Measurements from ENCODE around the gene TSGA10. TPM values are rescaled to one million over a fixed set of nuclear protein-coding genes. Genes with fewer than 3 reads are reported as not detected.

Gene TSGA10
- polyA plus RNA-seq, 1 donor = 10.0 TPM

DNA sequence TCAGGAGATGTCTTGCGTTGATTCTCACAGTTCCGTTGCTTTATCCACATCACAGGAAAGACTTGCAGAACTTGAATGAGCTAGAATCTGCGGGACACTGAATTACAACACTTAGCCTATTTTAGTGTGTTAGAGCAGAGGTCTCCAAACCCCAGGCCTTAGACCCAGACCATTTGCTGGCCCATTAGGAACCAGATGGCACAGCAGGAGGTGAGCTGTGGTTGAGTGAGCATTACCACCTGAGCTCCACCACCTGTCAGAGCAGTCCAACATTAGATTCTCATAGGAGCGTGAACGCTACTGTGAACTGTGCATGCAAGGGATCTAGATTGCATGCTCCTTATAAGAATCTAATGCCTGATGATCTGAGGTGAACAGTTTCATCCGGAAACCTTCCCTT is 30.1 kb upstream of the TSGA10 start:
- H3K27ac ChIP-seq (ENCODE audit: low read length) = no peak overlapping the region
- H3K4me3 ChIP-seq (ENCODE audit: low read length) = no peak overlapping the region
- H3K36me3 ChIP-seq (ENCODE audit: control insufficient read depth, insufficient read depth, low read length) = peaks cover 11% of the 10 kb centered on the region
- no peaks in the 10 kb centered on the region for H3K9me3 ChIP-seq (ENCODE audit: control insufficient read depth, low read depth, low read length)
- no CpG with 5 or more reads among the region's 6 CpGs for WGBS (ENCODE audit: insufficient coverage, low lambda C conversion rate)
- H3K27me3 ChIP-seq (ENCODE audit: control insufficient read depth, insufficient read depth, low read length) = no peaks in the 10 kb centered on the region
- H3K4me1 ChIP-seq (ENCODE audit: control insufficient read depth, insufficient read depth, low read length) = no peaks in the 10 kb centered on the region
- no peak for DNase-seq

GRCh38 chr2:99183025-99183424 is 28.3 kb upstream of the TSGA10 start:
- H3K27me3 ChIP-seq (ENCODE audit: control insufficient read depth, insufficient read depth, low read length) = no peaks in the 10 kb centered on the region
- no peak overlapping the region for H3K4me3 ChIP-seq (ENCODE audit: low read length)
- DNase-seq = no peak
- no peaks in the 10 kb centered on the region for H3K9me3 ChIP-seq (ENCODE audit: control insufficient read depth, low read depth, low read length)
- WGBS (ENCODE audit: insufficient coverage, low lambda C conversion rate) = no CpG with 5 or more reads among the region's 3 CpGs
- H3K4me1 ChIP-seq (ENCODE audit: control insufficient read depth, insufficient read depth, low read length) = no peaks in the 10 kb centered on the region
- no peak overlapping the region for H3K27ac ChIP-seq (ENCODE audit: low read length)
- H3K36me3 ChIP-seq (ENCODE audit: control insufficient read depth, insufficient read depth, low read length) = peaks cover 4% of the 10 kb centered on the region

DNA sequence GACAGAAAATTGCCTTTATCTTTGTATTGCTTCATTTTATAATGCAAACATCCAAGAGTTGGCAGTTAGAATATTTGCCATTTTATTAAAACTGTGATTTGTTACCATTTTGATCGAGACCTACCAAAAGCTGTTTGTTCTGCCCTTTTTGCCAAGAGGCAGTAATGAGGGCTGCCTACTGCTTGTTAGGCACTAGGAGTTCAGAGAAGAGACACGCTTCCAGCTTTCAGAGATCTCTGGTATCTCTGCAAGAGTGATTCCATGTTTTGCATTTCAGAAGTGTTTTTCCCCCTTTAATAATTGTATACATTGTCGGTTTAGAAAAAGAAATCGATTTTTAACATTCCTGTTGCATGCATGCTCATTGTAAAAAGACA is 26.9 kb upstream of the TSGA10 start:
- 0% methylated on average over 1 of the region's 4 CpGs for WGBS (ENCODE audit: insufficient coverage, low lambda C conversion rate)
- Histone ChIP-seq H3K27ac (ENCODE audit: low read length) (no peak overlapping the region), H3K27me3 (ENCODE audit: control insufficient read depth, insufficient read depth, low read length) (no peaks in the 10 kb centered on the region), H3K9me3 (ENCODE audit: control insufficient read depth, low read depth, low read length) (no peaks in the 10 kb centered on the region), H3K4me1 (ENCODE audit: control insufficient read depth, insufficient read depth, low read length) (no peaks in the 10 kb centered on the region), H3K4me3 (ENCODE audit: low read length) (peak overlapping the region; percentile 66), H3K36me3 (ENCODE audit: control insufficient read depth, insufficient read depth, low read length) (no peaks in the 10 kb centered on the region)
- no peak for DNase-seq

GRCh38 chr2:99180755-99181623 is 26.2 kb upstream of the TSGA10 start, which contains the start of the genes MITD1 and MRPL30:
Gene MITD1, minus strand, starts transcription at chr2:99181058. Its CDS starts 77 bp downstream, at chr2:99180981.
Gene MRPL30, plus strand, starts transcription at chr2:99181184. Its CDS starts 5,020 bp downstream, at chr2:99186204.
- no peaks in the 10 kb centered on the region for H3K9me3 ChIP-seq (ENCODE audit: control insufficient read depth, low read depth, low read length)
- H3K36me3 ChIP-seq (ENCODE audit: control insufficient read depth, insufficient read depth, low read length) = no peaks in the 10 kb centered on the region
- no peaks in the 10 kb centered on the region for H3K27me3 ChIP-seq (ENCODE audit: control insufficient read depth, insufficient read depth, low read length)
- peak; percentile 93 to 97 for DNase-seq
- H3K4me1 ChIP-seq (ENCODE audit: control insufficient read depth, insufficient read depth, low read length) = no peaks in the 10 kb centered on the region
- 0% methylated on average over 1 of the region's 39 CpGs for WGBS (ENCODE audit: insufficient coverage, low lambda C conversion rate)
- H3K27ac ChIP-seq (ENCODE audit: low read length) = peak within 1 kb of the TSS; percentile 71
- H3K4me3 ChIP-seq (ENCODE audit: low read length) = peak within 1 kb of the TSS; percentile 66

- Histone ChIP-seq H3K36me3 (ENCODE audit: control insufficient read depth, insufficient read depth, low read length) (peaks cover 31% of the 10 kb centered on the region), H3K27ac (ENCODE audit: low read length) (no peak overlapping the region), H3K27me3 (ENCODE audit: control insufficient read depth, insufficient read depth, low read length) (no peaks in the 10 kb centered on the region), H3K9me3 (ENCODE audit: control insufficient read depth, low read depth, low read length) (no peaks in the 10 kb centered on the region), H3K4me3 (ENCODE audit: low read length) (no peak overlapping the region), H3K4me1 (ENCODE audit: control insufficient read depth, insufficient read depth, low read length) (no peaks in the 10 kb centered on the region)
- WGBS (ENCODE audit: insufficient coverage, low lambda C conversion rate) = 100% methylated on average over 3 of the region's 8 CpGs
- DNase-seq = no peak
These were observed 16.8 kb upstream of the TSGA10 start for GRCh38 chr2:99171377-99172140.

DNA sequence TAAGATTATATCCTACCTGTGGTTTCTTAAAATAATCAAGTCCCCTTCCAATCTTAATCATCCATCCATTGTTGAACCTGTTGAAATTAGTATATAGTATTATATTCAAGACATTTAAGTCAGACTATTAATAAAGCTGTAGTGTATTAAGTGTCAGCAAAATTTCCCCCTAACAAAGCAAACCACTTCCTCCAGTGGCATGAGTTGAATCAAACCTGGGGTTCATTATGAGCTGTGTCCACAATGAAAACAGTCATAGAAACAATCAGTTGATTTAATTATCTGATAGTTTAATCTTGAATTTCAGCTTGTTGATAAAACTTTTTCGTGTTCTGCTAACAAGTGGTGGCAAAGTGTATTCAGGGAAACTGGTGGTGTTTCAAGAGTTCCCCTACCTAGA is 14.8 kb upstream of the TSGA10 start:
- WGBS (ENCODE audit: insufficient coverage, low lambda C conversion rate) = 86% methylated on average over 1 of the region's 1 CpG
- Histone ChIP-seq H3K4me1 (ENCODE audit: control insufficient read depth, insufficient read depth, low read length) (no peaks in the 10 kb centered on the region), H3K27me3 (ENCODE audit: control insufficient read depth, insufficient read depth, low read length) (no peaks in the 10 kb centered on the region), H3K9me3 (ENCODE audit: control insufficient read depth, low read depth, low read length) (no peaks in the 10 kb centered on the region), H3K36me3 (ENCODE audit: control insufficient read depth, insufficient read depth, low read length) (peaks cover 39% of the 10 kb centered on the region), H3K27ac (ENCODE audit: low read length) (no peak overlapping the region), H3K4me3 (ENCODE audit: low read length) (no peak overlapping the region)
- DNase-seq = no peak

GRCh38 chr2:99166218-99166617 is 11.5 kb upstream of the TSGA10 start:
- no peak overlapping the region for H3K4me3 ChIP-seq (ENCODE audit: low read length)
- H3K9me3 ChIP-seq (ENCODE audit: control insufficient read depth, low read depth, low read length) = no peaks in the 10 kb centered on the region
- no peaks in the 10 kb centered on the region for H3K4me1 ChIP-seq (ENCODE audit: control insufficient read depth, insufficient read depth, low read length)
- 100% methylated on average over 5 of the region's 5 CpGs for WGBS (ENCODE audit: insufficient coverage, low lambda C conversion rate)
- H3K27me3 ChIP-seq (ENCODE audit: control insufficient read depth, insufficient read depth, low read length) = no peaks in the 10 kb centered on the region
- no peak for DNase-seq
- peaks cover 28% of the 10 kb centered on the region for H3K36me3 ChIP-seq (ENCODE audit: control insufficient read depth, insufficient read depth, low read length)
- no peak overlapping the region for H3K27ac ChIP-seq (ENCODE audit: low read length)

- Histone ChIP-seq H3K4me1 (ENCODE audit: control insufficient read depth, insufficient read depth, low read length) (no peaks in the 10 kb centered on the region), H3K9me3 (ENCODE audit: control insufficient read depth, low read depth, low read length) (no peaks in the 10 kb centered on the region), H3K4me3 (ENCODE audit: low read length) (no peak overlapping the region), H3K27ac (ENCODE audit: low read length) (no peak overlapping the region), H3K27me3 (ENCODE audit: control insufficient read depth, insufficient read depth, low read length) (no peaks in the 10 kb centered on the region), H3K36me3 (ENCODE audit: control insufficient read depth, insufficient read depth, low read length) (peaks cover 18% of the 10 kb centered on the region)
- 70% methylated on average over 2 of the region's 4 CpGs for WGBS (ENCODE audit: insufficient coverage, low lambda C conversion rate)
- no peak for DNase-seq
These were observed 4.9 kb upstream of the TSGA10 start for GRCh38 chr2:99159594-99159993.

- H3K36me3 ChIP-seq (ENCODE audit: control insufficient read depth, insufficient read depth, low read length) = peaks cover 16% of the 10 kb centered on the region
- no peaks in the 10 kb centered on the region for H3K4me1 ChIP-seq (ENCODE audit: control insufficient read depth, insufficient read depth, low read length)
- no CpG with 5 or more reads among the region's 5 CpGs for WGBS (ENCODE audit: insufficient coverage, low lambda C conversion rate)
- H3K4me3 ChIP-seq (ENCODE audit: low read length) = no peak overlapping the region
- DNase-seq = no peak
- H3K9me3 ChIP-seq (ENCODE audit: control insufficient read depth, low read depth, low read length) = no peaks in the 10 kb centered on the region
- no peaks in the 10 kb centered on the region for H3K27me3 ChIP-seq (ENCODE audit: control insufficient read depth, insufficient read depth, low read length)
- no peak overlapping the region for H3K27ac ChIP-seq (ENCODE audit: low read length)
These were observed 3.9 kb upstream of the TSGA10 start for GRCh38 chr2:99158599-99158998.

- Histone ChIP-seq H3K9me3 (ENCODE audit: control insufficient read depth, low read depth, low read length) (no peaks in the 10 kb centered on the region), H3K27ac (ENCODE audit: low read length) (no peak overlapping the region), H3K36me3 (ENCODE audit: control insufficient read depth, insufficient read depth, low read length) (peaks cover 13% of the 10 kb centered on the region), H3K27me3 (ENCODE audit: control insufficient read depth, insufficient read depth, low read length) (no peaks in the 10 kb centered on the region), H3K4me1 (ENCODE audit: control insufficient read depth, insufficient read depth, low read length) (peaks cover 4% of the 10 kb centered on the region), H3K4me3 (ENCODE audit: low read length) (no peak overlapping the region)
- 100% methylated on average over 1 of the region's 1 CpG for WGBS (ENCODE audit: insufficient coverage, low lambda C conversion rate)
- no peak for DNase-seq
These were observed 2.1 kb upstream of the TSGA10 start for GRCh38 chr2:99156891-99157290.

Measured in large intestine (tissue), 3 donors.